ENCODE data around the gene SPESP1.

The SPESP1 gene

GRCh38 chr15:68993276-68993675 is 63.0 kb downstream of the SPESP1 start:
- DNase-seq = no peak

GRCh38 chr15:68994149-68994548 is 63.8 kb downstream of the SPESP1 start:
- no peak for DNase-seq

GRCh38 chr15:68994981-68995761 is 64.8 kb downstream of the SPESP1 start:
- no peak for DNase-seq

All from activated CD4-positive, CD25-positive, alpha-beta regulatory T cell treated with anti-CD3 and anti-CD28 coated beads, Interleukin-2, amount 50 U/mL, for 72 hours (primary cell).